Mammary epithelial cell (primary cell): ENCODE results near the gene DYNC1H1.

Experiments
- EZH2 ChIP-seq: IDR thresholded peaks from 2 replicates; pipeline ENCODE4 v1.6.1; 2012; ENCODE audit warnings: low read length, inconsistent platforms, borderline replicate concordance
- TF ChIP-seq, protein P1 (sequence below), 2 donors: IDR thresholded peaks in 1 of 2; conservative IDR thresholded peaks in 1 of 2; 2 replicates each; pipeline ENCODE4 v1.5.1; 2011 to 2012; ENCODE audit warnings: inconsistent platforms in 2 of 2, low read length in 2 of 2, mild to moderate bottlenecking in 2 of 2, control low read depth in 1 of 2, low read depth in 1 of 2; ENCODE audit not compliant: insufficient read depth in 1 of 2; ENCODE audit errors: extremely low read depth in 1 of 2

DNA sequence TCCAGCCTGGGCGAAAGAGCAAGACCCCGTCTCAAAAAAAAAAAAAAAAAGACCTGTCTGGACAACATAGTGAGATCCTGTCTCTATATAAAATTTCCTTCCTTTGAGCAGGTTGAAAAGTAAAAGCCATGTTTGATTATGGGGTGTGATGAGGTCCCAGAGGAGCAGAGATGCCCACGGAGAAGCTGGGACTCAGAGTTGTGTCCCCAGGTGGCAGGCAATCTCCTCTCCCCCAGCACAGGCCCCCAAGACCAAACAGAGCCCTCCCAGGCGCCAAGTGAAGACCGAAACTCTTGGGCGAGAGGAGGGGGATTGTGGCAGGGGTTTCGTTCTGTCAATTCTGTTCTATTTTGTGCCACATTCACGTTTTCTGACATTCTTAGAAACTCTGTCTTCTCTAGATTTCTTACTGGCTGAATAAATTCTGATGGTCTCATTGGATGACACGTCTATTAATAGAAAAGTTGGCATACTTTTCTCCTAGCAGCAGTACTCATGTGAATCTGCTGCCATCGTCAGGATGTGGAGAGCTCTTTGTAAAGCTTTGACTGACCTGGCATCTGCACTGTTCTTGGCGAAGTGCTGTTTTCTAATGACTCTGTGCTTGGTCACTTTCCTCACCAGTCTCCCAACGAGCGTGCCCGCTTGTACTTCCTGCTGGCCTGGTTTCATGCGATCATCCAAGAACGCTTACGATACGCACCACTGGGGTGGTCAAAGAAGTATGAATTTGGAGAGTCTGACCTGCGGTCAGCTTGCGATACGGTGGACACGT is 79.1 kb downstream of the DYNC1H1 start:
- no peak for TF ChIP-seq EZH2
- TF ChIP-seq, protein P1, sequence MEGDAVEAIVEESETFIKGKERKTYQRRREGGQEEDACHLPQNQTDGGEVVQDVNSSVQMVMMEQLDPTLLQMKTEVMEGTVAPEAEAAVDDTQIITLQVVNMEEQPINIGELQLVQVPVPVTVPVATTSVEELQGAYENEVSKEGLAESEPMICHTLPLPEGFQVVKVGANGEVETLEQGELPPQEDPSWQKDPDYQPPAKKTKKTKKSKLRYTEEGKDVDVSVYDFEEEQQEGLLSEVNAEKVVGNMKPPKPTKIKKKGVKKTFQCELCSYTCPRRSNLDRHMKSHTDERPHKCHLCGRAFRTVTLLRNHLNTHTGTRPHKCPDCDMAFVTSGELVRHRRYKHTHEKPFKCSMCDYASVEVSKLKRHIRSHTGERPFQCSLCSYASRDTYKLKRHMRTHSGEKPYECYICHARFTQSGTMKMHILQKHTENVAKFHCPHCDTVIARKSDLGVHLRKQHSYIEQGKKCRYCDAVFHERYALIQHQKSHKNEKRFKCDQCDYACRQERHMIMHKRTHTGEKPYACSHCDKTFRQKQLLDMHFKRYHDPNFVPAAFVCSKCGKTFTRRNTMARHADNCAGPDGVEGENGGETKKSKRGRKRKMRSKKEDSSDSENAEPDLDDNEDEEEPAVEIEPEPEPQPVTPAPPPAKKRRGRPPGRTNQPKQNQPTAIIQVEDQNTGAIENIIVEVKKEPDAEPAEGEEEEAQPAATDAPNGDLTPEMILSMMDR (conservative IDR thresholded peaks at IDR 0.05 in 1 of 2, IDR thresholded peaks at IDR 0.05 in 1 of 2; ENCODE audit: extremely low read depth in 1 of 2, insufficient read depth in 1 of 2, low read depth in 1 of 2, low read length in 2 of 2) = no peak
